ENCODE data around the gene C16orf78.

DNA sequence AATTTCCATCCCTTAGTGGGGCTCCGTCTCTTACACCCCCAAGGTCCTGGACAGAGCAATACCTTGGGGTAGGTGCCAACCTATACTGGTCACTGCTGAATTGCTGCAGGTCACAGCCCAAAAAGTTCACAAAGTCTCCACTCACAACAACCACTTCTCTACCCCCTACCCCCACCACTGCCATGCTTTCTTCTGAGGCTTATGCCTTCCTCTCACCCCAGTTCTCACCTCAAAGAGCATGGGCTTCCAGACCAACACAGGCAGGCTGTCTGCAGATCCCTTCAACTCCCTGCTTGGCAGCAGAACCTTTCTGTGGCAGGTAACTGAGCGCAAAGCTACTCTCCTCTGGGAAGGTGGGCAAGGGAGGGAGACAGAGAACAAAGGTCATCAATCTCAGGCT lies 35.5 kb downstream of the C16orf78 start:
- TF ChIP-seq, protein P1, sequence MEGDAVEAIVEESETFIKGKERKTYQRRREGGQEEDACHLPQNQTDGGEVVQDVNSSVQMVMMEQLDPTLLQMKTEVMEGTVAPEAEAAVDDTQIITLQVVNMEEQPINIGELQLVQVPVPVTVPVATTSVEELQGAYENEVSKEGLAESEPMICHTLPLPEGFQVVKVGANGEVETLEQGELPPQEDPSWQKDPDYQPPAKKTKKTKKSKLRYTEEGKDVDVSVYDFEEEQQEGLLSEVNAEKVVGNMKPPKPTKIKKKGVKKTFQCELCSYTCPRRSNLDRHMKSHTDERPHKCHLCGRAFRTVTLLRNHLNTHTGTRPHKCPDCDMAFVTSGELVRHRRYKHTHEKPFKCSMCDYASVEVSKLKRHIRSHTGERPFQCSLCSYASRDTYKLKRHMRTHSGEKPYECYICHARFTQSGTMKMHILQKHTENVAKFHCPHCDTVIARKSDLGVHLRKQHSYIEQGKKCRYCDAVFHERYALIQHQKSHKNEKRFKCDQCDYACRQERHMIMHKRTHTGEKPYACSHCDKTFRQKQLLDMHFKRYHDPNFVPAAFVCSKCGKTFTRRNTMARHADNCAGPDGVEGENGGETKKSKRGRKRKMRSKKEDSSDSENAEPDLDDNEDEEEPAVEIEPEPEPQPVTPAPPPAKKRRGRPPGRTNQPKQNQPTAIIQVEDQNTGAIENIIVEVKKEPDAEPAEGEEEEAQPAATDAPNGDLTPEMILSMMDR (IDR thresholded peaks at IDR 0.05), result no peak
- TF ChIP-seq POLR2A (IDR thresholded peaks at IDR 0.05), result no peak
